ENCODE results near the gene AGO1.

Gene AGO1

GRCh38 chr1:35882945-35883634, at the start of gene AGO1:
TSS of gene AGO1 (plus strand) at chr1:35883209. CDS start at chr1:35883422, 213 bp downstream.
- peak; percentile 92 to 97 (median 95) for DNase-seq (ENCODE audit: low read depth in 2 of 3, low spot score in 2 of 3)

- no peak for DNase-seq (ENCODE audit: low read depth in 2 of 3, low spot score in 2 of 3)
These were observed 49.6 kb upstream of the AGO1 start for GRCh38 chr1:35833395-35833794.

DNA sequence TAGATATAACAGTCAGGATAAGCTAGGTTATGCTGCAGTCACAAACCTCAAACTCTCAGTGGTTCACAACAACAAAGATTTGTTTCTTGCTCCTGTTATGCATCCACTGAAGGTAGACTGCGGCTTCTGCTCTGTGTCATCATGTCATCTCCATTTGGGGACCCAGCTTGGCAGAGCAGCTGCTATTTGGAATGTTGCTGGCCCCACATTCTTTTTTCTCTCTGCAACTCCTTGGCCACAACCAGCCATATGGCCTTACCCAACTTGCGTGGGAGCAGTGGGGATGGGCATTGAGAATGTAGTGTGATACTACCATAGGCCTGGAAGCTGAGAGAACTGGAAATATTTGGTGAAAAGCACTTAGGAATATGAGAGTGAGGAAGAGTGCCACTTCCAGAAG, 48.8 kb upstream of the AGO1 start:
- DNase-seq (ENCODE audit: low read depth in 2 of 3, low spot score in 2 of 3) = no peak

- DNase-seq (ENCODE audit: low read depth in 2 of 3, low spot score in 2 of 3) = no peak
These were observed 47.6 kb upstream of the AGO1 start for GRCh38 chr1:35835398-35835797.

DNA sequence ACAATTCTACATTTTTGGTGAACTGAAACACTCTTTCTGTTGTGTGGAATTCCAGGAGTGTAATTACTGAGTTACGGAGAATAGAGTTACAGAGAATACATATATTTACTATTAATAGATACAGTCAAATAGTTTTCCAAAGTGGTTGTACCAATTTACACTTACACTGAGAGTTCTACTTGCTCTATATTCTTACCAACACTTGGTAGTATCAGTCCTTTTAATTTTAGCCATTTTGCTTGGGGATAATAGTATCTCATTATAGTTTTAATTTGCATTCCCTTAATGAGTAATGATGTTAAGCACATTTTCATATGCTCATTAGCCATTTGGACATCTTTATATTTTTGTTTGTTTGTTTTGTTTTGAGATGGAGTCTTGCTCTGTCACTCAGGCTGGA, 46.3 kb upstream of the AGO1 start:
- DNase-seq (ENCODE audit: low read depth in 2 of 3, low spot score in 2 of 3) = no peak

- DNase-seq (ENCODE audit: low read depth in 2 of 3, low spot score in 2 of 3) = no peak
These were observed 44.2 kb upstream of the AGO1 start for GRCh38 chr1:35838693-35839245.

GRCh38 chr1:35844826-35845225, 38.2 kb upstream of the AGO1 start:
- DNase-seq (ENCODE audit: low read depth in 2 of 3, low spot score in 2 of 3) = no peak

DNA sequence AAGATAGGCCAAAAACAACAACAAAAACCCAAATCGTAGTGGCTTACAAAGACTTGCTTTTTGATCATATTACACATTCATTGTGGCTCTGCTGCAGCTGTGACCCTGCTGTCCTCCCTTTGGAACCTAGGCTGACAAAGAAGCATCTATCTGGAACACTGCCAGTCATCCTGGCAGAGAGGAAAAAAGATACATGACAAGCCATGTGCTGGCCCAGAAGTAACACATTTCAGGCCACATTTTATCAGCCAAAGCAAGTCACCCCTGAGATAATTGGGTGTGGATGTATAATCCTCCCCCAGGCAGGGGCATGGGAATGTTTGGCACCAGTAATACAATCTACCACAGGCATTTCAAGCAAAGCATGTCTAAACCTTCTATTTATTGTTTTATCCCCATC, 37.2 kb upstream of the AGO1 start:
- DNase-seq (ENCODE audit: low read depth in 2 of 3, low spot score in 2 of 3) = no peak

- DNase-seq (ENCODE audit: low read depth in 2 of 3, low spot score in 2 of 3) = no peak
These were observed 35.0 kb upstream of the AGO1 start for GRCh38 chr1:35847935-35848565.

DNA sequence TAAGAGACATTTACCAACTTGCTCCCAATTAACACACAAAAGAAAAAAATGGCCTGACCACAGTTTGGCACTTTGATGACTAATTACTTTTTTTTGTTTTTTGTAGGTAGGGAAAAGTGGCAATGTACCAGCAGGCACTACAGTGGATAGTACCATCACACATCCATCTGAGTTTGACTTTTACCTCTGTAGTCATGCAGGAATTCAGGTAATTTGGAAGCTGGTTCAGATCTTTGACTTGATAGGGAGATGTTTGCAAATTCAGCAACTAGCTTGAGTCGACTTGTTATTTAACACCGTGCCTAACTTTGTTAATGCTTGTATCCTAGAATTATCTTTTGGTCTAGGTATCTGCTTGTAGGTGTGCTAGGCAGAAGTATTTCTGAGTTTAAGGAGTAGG, 33.0 kb upstream of the AGO1 start:
- DNase-seq (ENCODE audit: low read depth in 2 of 3, low spot score in 2 of 3) = no peak

DNA sequence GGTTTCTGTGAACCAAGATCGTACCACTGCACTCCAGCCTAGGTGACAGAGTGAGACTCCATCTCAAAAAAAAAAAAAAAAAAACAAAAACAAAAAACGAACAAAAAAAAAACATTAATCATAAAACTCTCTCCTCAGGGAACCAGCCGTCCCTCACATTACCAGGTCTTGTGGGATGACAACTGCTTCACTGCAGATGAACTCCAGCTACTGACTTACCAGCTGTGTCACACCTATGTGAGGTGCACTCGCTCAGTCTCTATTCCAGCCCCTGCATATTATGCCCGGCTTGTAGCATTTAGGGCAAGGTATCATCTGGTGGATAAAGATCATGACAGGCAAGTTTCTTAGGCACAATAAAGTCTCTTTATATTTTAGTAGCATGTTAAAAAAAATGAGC, 32.3 kb upstream of the AGO1 start:
- DNase-seq (ENCODE audit: low read depth in 2 of 3, low spot score in 2 of 3) = no peak

GRCh38 chr1:35851132-35851869, 31.7 kb upstream of the AGO1 start:
- DNase-seq (ENCODE audit: low read depth in 2 of 3, low spot score in 2 of 3) = no peak

- DNase-seq (ENCODE audit: low read depth in 2 of 3, low spot score in 2 of 3) = no peak
These were observed 30.8 kb upstream of the AGO1 start for GRCh38 chr1:35852241-35852640.

DNA sequence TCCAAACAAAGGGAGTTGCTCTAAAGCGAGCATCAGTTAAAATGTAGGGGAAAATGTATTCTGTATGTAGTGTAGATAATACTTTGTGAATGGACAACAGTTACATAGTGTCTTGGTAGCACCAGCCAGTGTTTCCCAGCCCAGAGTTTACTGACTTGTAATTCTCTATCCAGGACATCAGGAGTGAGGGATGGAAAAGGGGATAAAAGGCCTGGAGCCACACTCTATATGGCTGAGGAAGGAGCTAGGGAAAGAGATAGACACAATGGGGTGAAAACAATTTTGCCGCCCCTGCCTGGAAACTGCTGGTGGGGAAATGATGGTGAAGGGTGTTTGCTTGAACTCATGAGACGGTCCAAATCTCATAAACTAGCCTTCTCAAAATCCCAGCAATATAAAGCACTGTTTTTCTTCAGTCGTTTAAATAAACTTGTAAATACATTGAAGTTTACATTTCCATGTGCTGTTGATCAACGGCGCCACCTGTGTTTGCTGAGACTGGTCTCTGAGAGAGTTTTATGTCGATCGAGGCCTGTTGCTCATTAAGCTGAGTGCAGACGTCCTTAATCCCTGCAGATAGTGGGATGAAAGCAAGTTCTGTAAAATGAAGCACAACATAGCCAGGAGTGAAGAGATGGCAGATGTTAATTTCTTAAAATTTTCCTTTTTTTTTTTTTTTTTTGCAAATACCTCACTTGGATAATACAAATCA, 27.9 kb upstream of the AGO1 start:
- DNase-seq (ENCODE audit: low read depth in 2 of 3, low spot score in 2 of 3) = no peak

DNA sequence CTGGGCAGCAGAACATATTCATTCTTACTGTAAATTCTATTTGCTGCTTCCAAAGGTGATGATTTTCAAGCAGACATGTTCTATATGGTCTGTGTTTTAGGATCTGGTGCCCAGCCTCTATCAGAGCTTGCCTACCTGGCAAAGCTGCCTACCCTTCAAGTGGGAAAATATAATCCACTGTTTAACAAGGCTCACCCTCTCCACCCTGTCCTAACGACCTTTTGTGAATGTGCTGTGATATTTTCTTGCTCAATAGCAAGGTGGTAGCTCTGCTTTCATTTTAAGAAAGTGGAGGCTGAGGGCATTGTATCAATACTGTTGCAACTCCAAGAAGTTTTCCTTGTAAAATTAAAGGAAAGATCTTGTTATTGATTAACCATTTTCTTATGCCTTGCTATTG, 26.0 kb upstream of the AGO1 start:
- no peak for DNase-seq (ENCODE audit: low read depth in 2 of 3, low spot score in 2 of 3)

DNA sequence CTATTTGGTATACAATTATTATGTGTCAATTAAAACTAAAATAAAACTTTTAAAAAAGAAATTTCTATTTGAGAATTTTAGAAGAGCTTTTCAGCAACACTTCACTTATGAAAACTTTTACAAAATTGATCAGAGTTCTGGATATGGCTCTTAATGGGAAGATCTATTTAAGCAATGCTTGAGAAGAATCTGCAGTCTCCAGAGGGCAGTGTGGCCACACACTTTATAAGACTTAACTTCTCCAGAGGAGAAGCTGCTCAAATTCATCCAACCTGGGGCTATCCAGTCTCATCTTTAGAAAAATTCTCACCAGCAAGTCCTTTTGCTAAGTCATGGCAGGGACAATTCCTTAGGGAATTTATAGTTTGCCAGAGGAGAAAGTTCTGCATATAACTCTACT, 25.2 kb upstream of the AGO1 start:
- DNase-seq (ENCODE audit: low read depth in 2 of 3, low spot score in 2 of 3) = no peak

DNA sequence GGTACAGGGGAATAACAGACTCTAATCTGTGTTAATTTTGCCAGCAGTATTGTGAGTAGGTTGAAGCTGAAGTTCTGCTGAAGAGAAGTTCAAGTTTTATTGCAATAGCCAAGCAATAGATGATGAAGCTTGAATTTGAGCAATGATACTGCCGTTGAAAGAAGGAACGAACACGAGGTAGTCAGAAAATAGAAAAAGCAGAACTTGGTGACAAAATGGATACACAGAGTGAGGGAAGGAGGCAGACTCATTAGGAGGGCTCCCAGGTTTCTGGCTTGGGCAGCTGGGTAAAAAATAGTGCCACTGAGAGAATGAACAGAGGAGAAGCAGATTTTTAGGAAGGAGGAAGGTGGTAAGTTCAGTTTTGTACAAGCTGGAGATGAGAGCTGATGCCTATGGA, 22.3 kb upstream of the AGO1 start:
- DNase-seq (ENCODE audit: low read depth in 2 of 3, low spot score in 2 of 3) = no peak

GRCh38 chr1:35863136-35863535, 19.9 kb upstream of the AGO1 start:
- no peak for DNase-seq (ENCODE audit: low read depth in 2 of 3, low spot score in 2 of 3)

DNA sequence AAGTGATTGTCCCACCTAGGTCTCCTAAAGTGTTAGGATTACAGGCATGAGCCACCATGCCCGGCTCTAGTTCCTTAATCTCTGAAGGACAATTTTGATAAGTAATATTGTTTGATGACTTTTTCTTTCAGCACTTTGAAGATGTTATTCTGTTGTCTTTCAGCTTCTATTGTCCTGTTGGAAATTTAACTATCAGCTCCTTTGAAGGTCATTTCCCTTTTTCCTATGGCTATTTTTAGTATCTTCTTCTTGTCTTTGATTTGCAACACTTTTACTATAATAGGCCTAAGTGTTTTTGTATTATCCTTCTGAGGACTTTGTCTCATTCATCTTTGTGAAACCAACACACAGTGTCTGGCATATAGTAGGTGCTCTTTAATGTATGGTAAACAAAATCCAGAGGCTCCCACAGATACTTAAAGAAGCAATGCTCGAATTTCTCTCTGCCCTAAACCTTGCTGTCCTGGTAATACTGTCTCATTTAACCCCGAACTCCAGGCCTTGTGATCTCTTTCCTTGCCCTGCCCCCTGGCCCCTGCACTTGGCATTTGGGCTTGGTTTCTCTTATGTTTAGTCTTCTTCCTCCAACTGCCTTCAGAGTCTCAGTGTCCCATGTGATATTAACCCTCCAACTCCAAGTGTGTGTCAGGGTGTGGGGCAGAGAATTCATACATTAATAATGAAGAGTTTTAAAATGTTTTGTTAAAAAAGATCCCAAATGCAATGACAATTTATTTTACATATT, 19.0 kb upstream of the AGO1 start:
- DNase-seq (ENCODE audit: low read depth in 2 of 3, low spot score in 2 of 3) = no peak

DNA sequence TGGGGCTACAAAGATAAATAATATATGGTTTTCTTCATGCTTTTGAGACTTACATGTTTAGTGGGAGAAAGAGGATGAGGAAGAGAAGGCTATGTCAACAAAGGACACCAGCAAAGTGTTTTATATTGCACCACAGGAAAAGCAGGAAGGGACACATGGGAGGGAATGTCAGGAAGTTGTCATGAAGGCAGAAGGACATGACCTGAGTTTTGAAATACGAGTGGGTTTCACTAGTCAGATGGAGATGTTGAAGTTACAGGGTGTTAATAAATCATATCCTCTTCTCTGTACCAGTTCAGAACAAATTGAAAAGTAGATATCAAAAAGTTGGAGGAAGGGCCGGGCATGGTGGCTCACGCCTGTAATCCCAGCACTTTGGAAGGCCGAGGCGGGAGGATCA, 18.2 kb upstream of the AGO1 start:
- DNase-seq (ENCODE audit: low read depth in 2 of 3, low spot score in 2 of 3) = no peak

DNA sequence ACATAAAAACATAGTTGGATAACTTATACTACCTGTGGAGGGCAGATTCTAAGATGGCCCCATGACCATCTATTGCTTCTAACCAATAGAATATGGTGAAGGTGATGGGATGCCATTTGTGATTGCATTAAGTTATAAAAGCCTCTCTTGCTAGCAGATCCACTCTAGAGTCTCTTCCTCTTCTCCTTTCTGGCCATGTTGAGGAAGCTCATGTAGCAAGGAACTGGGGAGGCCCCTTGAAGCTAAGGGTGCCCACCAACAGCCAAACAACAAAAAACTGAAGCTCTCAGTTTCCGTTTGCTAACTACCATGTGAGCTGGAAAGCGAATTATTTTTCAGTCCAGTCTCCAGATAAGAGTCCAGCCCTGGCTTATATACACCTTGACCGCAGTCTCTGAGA, 16.0 kb upstream of the AGO1 start:
- DNase-seq (ENCODE audit: low read depth in 2 of 3, low spot score in 2 of 3) = no peak

All from activated CD8-positive, alpha-beta memory T cell treated with anti-CD3 and anti-CD28 coated beads for 48 hours (primary cell).